ENCODE data around the gene SORBS1. TPM values are rescaled to one million over a fixed set of nuclear protein-coding genes. Genes with fewer than 3 reads are reported as not detected.

Gene SORBS1
- total RNA-seq, 1 donor from 2014 or later, result 5.1 TPM

GRCh38 chr10:95419399-95419798 is 141.8 kb downstream of the SORBS1 start:
- H4K20me1 ChIP-seq (ENCODE audit: insufficient read depth, low read length), result no peaks in the 10 kb centered on the region
- Mint-ChIP-seq H3K9me3 (ENCODE audit: unreplicated experiment) (no peaks in the 10 kb centered on the region), H3K36me3 (ENCODE audit: low read depth, unreplicated experiment) (no peaks in the 10 kb centered on the region), H3K27me3 (ENCODE audit: low read depth, unreplicated experiment) (peaks cover 6% of the 10 kb centered on the region), H3K4me1 (ENCODE audit: low read depth, unreplicated experiment) (peaks cover 3% of the 10 kb centered on the region), H3K27ac (ENCODE audit: unreplicated experiment) (no peak overlapping the region), H3K4me3 (ENCODE audit: unreplicated experiment) (no peak overlapping the region)
- no peaks in the 10 kb centered on the region for H3K79me2 ChIP-seq (ENCODE audit: insufficient read depth, low read length)
- TF ChIP-seq EZH2 (IDR thresholded peaks at IDR 0.05; ENCODE audit: insufficient read depth, low read length), result no peak
- no peak for TF ChIP-seq CTCF (IDR thresholded peaks at IDR 0.05; ENCODE audit: insufficient read depth, low read depth, low read length)
- no peak overlapping the region for H3K9ac ChIP-seq (ENCODE audit: low read length)
- DNase-seq (ENCODE audit: low read depth) (no peak), FAIRE-seq (no peak)
- no peaks in the 10 kb centered on the region for H3K36me3 ChIP-seq (ENCODE audit: insufficient read depth, low read length)
- no peak overlapping the region for H3K4me3 ChIP-seq (ENCODE audit: insufficient read depth, low read depth, low read length)
- peaks cover 20% of the 10 kb centered on the region for H3K27me3 ChIP-seq (ENCODE audit: insufficient read depth, low read length)
- no peak overlapping the region for H3K4me2 ChIP-seq (ENCODE audit: low read length)
- no peak overlapping the region for H3K27ac ChIP-seq (ENCODE audit: low read depth, low read length)
- no peak overlapping the region for H2AFZ ChIP-seq (ENCODE audit: low read depth, low read length)
- no peaks in the 10 kb centered on the region for H3K4me1 ChIP-seq (ENCODE audit: insufficient read depth, low read length)
- no peaks in the 10 kb centered on the region for H3K9me3 ChIP-seq (ENCODE audit: insufficient read depth, low read depth, low read length)

GRCh38 chr10:95416973-95417372 is 144.2 kb downstream of the SORBS1 start:
- Histone ChIP-seq H3K36me3 (ENCODE audit: insufficient read depth, low read length) (no peaks in the 10 kb centered on the region), H3K4me3 (ENCODE audit: insufficient read depth, low read depth, low read length) (no peak overlapping the region), H3K4me1 (ENCODE audit: insufficient read depth, low read length) (no peaks in the 10 kb centered on the region), H3K79me2 (ENCODE audit: insufficient read depth, low read length) (no peaks in the 10 kb centered on the region), H2AFZ (ENCODE audit: low read depth, low read length) (no peak overlapping the region), H3K9ac (ENCODE audit: low read length) (no peak overlapping the region), H3K27ac (ENCODE audit: low read depth, low read length) (no peak overlapping the region), H4K20me1 (ENCODE audit: insufficient read depth, low read length) (no peaks in the 10 kb centered on the region), H3K9me3 (ENCODE audit: insufficient read depth, low read depth, low read length) (no peaks in the 10 kb centered on the region), H3K27me3 (ENCODE audit: insufficient read depth, low read length) (peaks cover 30% of the 10 kb centered on the region), H3K4me2 (ENCODE audit: low read length) (no peak overlapping the region)
- no peak for FAIRE-seq
- peaks cover 3% of the 10 kb centered on the region for H3K4me1 Mint-ChIP-seq (ENCODE audit: low read depth, unreplicated experiment)
- TF ChIP-seq EZH2 (IDR thresholded peaks at IDR 0.05; ENCODE audit: insufficient read depth, low read length) (no peak), CTCF (IDR thresholded peaks at IDR 0.05; ENCODE audit: insufficient read depth, low read depth, low read length) (no peak)
- no peaks in the 10 kb centered on the region for H3K9me3 Mint-ChIP-seq (ENCODE audit: unreplicated experiment)
- no peak overlapping the region for H3K4me3 Mint-ChIP-seq (ENCODE audit: unreplicated experiment)
- no peaks in the 10 kb centered on the region for H3K36me3 Mint-ChIP-seq (ENCODE audit: low read depth, unreplicated experiment)
- H3K27ac Mint-ChIP-seq (ENCODE audit: unreplicated experiment), result no peak overlapping the region
- no peak for DNase-seq (ENCODE audit: low read depth)
- H3K27me3 Mint-ChIP-seq (ENCODE audit: low read depth, unreplicated experiment), result peaks cover 6% of the 10 kb centered on the region

DNA sequence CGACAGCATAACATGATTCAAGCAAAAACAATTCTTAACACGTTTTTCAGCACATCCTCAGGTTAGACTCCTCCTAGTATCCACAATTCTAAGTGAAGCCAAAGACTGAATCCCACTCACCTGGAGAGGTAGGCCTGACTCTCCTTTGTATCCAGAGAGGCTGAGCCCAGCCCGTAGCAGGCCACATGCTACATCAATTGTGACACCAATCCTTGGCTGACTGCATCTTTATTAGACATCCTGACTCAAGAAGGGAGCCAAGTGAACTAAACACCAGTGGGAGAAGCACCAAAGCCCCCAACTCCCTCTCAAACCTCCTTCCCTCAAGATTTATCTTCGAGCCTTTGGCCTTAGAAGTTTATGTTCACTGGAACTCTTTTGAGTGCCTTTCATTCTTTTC is 144.9 kb downstream of the SORBS1 start:
- H3K27ac ChIP-seq (ENCODE audit: low read depth, low read length), result no peak overlapping the region

More for the DNA sequence above, 144.9 kb downstream of the SORBS1 start:
- no peaks in the 10 kb centered on the region for H3K36me3 ChIP-seq (ENCODE audit: insufficient read depth, low read length)
- Mint-ChIP-seq H3K4me1 (ENCODE audit: low read depth, unreplicated experiment) (peaks cover 3% of the 10 kb centered on the region), H3K4me3 (ENCODE audit: unreplicated experiment) (no peak overlapping the region), H3K9me3 (ENCODE audit: unreplicated experiment) (no peaks in the 10 kb centered on the region), H3K27me3 (ENCODE audit: low read depth, unreplicated experiment) (peaks cover 6% of the 10 kb centered on the region), H3K36me3 (ENCODE audit: low read depth, unreplicated experiment) (no peaks in the 10 kb centered on the region), H3K27ac (ENCODE audit: unreplicated experiment) (no peak overlapping the region)
- H3K27me3 ChIP-seq (ENCODE audit: insufficient read depth, low read length), result peaks cover 30% of the 10 kb centered on the region
- H3K79me2 ChIP-seq (ENCODE audit: insufficient read depth, low read length), result no peaks in the 10 kb centered on the region
- TF ChIP-seq EZH2 (IDR thresholded peaks at IDR 0.05; ENCODE audit: insufficient read depth, low read length) (no peak), CTCF (IDR thresholded peaks at IDR 0.05; ENCODE audit: insufficient read depth, low read depth, low read length) (no peak)
- H2AFZ ChIP-seq (ENCODE audit: low read depth, low read length), result no peak overlapping the region
- no peak overlapping the region for H3K4me2 ChIP-seq (ENCODE audit: low read length)
- no peak overlapping the region for H3K9ac ChIP-seq (ENCODE audit: low read length)
- H3K4me1 ChIP-seq (ENCODE audit: insufficient read depth, low read length), result no peaks in the 10 kb centered on the region
- no peak overlapping the region for H3K4me3 ChIP-seq (ENCODE audit: insufficient read depth, low read depth, low read length)
- DNase-seq (ENCODE audit: low read depth), result no peak
- FAIRE-seq, result no peak
- no peaks in the 10 kb centered on the region for H4K20me1 ChIP-seq (ENCODE audit: insufficient read depth, low read length)
- H3K9me3 ChIP-seq (ENCODE audit: insufficient read depth, low read depth, low read length), result no peaks in the 10 kb centered on the region

All from astrocyte (in vitro differentiated cells and primary cell).